HEK293 (cell line): ENCODE measurements around the gene PSMG1.

ENCODE experiments used
- CTCF ChIA-PET: fragments of 350-600 bp; formaldehyde crosslinking; extraction: SDS; loops from one replicate; lab custom pipeline; 2021; ENCODE audit warnings: antibody characterized with exemption; lab: Yijun Ruan, JAX
- POLR2A ChIA-PET: fragments of 300-600 bp; formaldehyde crosslinking; extraction: SDS; loops from one replicate; lab custom pipeline; 2020; ENCODE audit warnings: antibody characterized with exemption, inconsistent platforms; lab: Yijun Ruan, JAX
- H3K27ac ChIP-seq: fragments of 200-500 bp; sonication (Bioruptor generic); 2 replicates; pipeline ENCODE4 v1.5.1; 2014; ENCODE audit warnings: low read depth, low read length, control low read depth, inconsistent platforms; ENCODE audit errors: extremely low read depth
- H3K36me3 ChIP-seq, 2 experiments: fragments of 200-500 bp in 1 of 2; sonication (Bioruptor generic) in 1 of 2; 1 replicate in 1 of 2; 2 replicates in 1 of 2; pipeline ENCODE4 v1.5.1; 2014 to 2017; ENCODE audit warnings: inconsistent platforms in 2 of 2, low read length in 2 of 2; ENCODE audit not compliant: control insufficient read depth in 2 of 2, insufficient read depth in 1 of 2
- H3K4me1 ChIP-seq: fragments of 200-500 bp; sonication (Bioruptor generic); 2 replicates; pipeline ENCODE4 v1.5.1; 2014; ENCODE audit warnings: mild to moderate bottlenecking, low read length, inconsistent platforms; ENCODE audit not compliant: control insufficient read depth, insufficient read depth
- H3K4me3 ChIP-seq: 2 replicates; pipeline ENCODE4 v1.5.1; 2011; ENCODE audit warnings: low read depth, mild to moderate bottlenecking, control low read depth, low read length, moderate library complexity
- H3K9me3 ChIP-seq: fragments of 200-500 bp; sonication (Bioruptor generic); 2 replicates; pipeline ENCODE4 v1.5.1; 2014; ENCODE audit warnings: low read depth, low read length, inconsistent platforms; ENCODE audit not compliant: control insufficient read depth, insufficient read depth
- ATF2 ChIP-seq: fragments of 450-650 bp; formaldehyde crosslinking; IDR thresholded peaks from 2 replicates; pipeline ENCODE4 v1.5.1; 2016; ENCODE audit warnings: missing biosample characterization, missing genetic modification characterization, low read depth
- BCL6B ChIP-seq: fragments of 450-650 bp; formaldehyde crosslinking; IDR thresholded peaks from 2 replicates; pipeline ENCODE4 v1.5.1; 2017; ENCODE audit warnings: missing biosample characterization, missing genetic modification characterization
- CTCF ChIP-seq: fragments of 450-650 bp; formaldehyde crosslinking; IDR thresholded peaks from 2 replicates; pipeline ENCODE4 v1.5.1; 2016; ENCODE audit warnings: missing biosample characterization, missing genetic modification characterization
- GLIS1 ChIP-seq: fragments of 450-650 bp; formaldehyde crosslinking; IDR thresholded peaks from 2 replicates; pipeline ENCODE4 v1.5.1; 2016; ENCODE audit warnings: missing biosample characterization, missing genetic modification characterization
- GLIS2 ChIP-seq: fragments of 450-650 bp; formaldehyde crosslinking; IDR thresholded peaks from 2 replicates; pipeline ENCODE4 v1.5.1; 2016; ENCODE audit warnings: missing biosample characterization, missing genetic modification characterization
- HOXA7 ChIP-seq: sonication (generic); formaldehyde crosslinking; IDR thresholded peaks from 2 replicates; pipeline ENCODE4 v1.8.1; 2022; ENCODE audit warnings: missing genetic modification reagents, borderline replicate concordance
- IKZF3 ChIP-seq: fragments of 450-650 bp; IDR thresholded peaks from 2 replicates; pipeline ENCODE4 v1.5.0; 2018; ENCODE audit warnings: missing biosample characterization, mild to moderate bottlenecking, missing genetic modification characterization, moderate library complexity
- KLF1 ChIP-seq: fragments of 450-650 bp; formaldehyde crosslinking; IDR thresholded peaks from 2 replicates; pipeline ENCODE4 v1.5.1; 2016; ENCODE audit warnings: missing biosample characterization, missing genetic modification characterization
- KLF17 ChIP-seq: fragments of 450-650 bp; formaldehyde crosslinking; IDR thresholded peaks from 2 replicates; pipeline ENCODE4 v1.5.1; 2016; ENCODE audit warnings: missing biosample characterization, missing genetic modification characterization
- OSR2 ChIP-seq: fragments of 450-650 bp; formaldehyde crosslinking; IDR thresholded peaks from 2 replicates; pipeline ENCODE4 v1.5.1; 2016; ENCODE audit warnings: missing biosample characterization, missing genetic modification characterization
- SP7 ChIP-seq: fragments of 450-650 bp; formaldehyde crosslinking; IDR thresholded peaks from 2 replicates; pipeline ENCODE4 v1.5.1; 2016; ENCODE audit warnings: missing biosample characterization, missing genetic modification characterization
- TCF7L2 ChIP-seq: IDR thresholded peaks from 2 replicates; pipeline ENCODE4 v1.6.1; 2011; ENCODE audit warnings: low read depth, mild to moderate bottlenecking, inconsistent platforms, low read length, moderate library complexity, borderline replicate concordance
- WT1 ChIP-seq: fragments of 450-650 bp; formaldehyde crosslinking; IDR thresholded peaks from 2 replicates; pipeline ENCODE4 v1.5.1; 2016; ENCODE audit warnings: missing biosample characterization, missing genetic modification characterization
- ZBTB10 ChIP-seq: fragments of 450-650 bp; formaldehyde crosslinking; IDR thresholded peaks from 2 replicates; pipeline ENCODE4 v1.5.1; 2016; ENCODE audit warnings: missing biosample characterization, missing genetic modification characterization
- ZNF121 ChIP-seq: fragments of 450-650 bp; formaldehyde crosslinking; IDR thresholded peaks from 2 replicates; pipeline ENCODE4 v1.5.1; 2016; ENCODE audit warnings: missing biosample characterization, missing genetic modification characterization
- ZNF174 ChIP-seq: fragments of 450-650 bp; formaldehyde crosslinking; IDR thresholded peaks from 2 replicates; pipeline ENCODE4 v1.5.0; 2017; ENCODE audit warnings: missing biosample characterization, mild to moderate bottlenecking, missing genetic modification characterization
- ZNF2 ChIP-seq: fragments of 450-650 bp; formaldehyde crosslinking; IDR thresholded peaks from 2 replicates; pipeline ENCODE4 v1.5.1; 2016; ENCODE audit warnings: missing biosample characterization, missing genetic modification characterization
- ZNF324 ChIP-seq: fragments of 450-650 bp; formaldehyde crosslinking; IDR thresholded peaks from 2 replicates; pipeline ENCODE4 v1.5.1; 2016; ENCODE audit warnings: missing biosample characterization, missing genetic modification characterization
- ZNF37A ChIP-seq: fragments of 450-650 bp; IDR thresholded peaks from 2 replicates; pipeline ENCODE4 v1.5.1; 2018; ENCODE audit warnings: missing biosample characterization, missing genetic modification characterization
- ZNF473 ChIP-seq: fragments of 450-650 bp; formaldehyde crosslinking; IDR thresholded peaks from 2 replicates; pipeline ENCODE4 v1.5.1; 2017; ENCODE audit warnings: missing biosample characterization, missing genetic modification characterization
- ZNF514 ChIP-seq: fragments of 450-650 bp; formaldehyde crosslinking; IDR thresholded peaks from 2 replicates; pipeline ENCODE4 v1.5.1; 2016; ENCODE audit warnings: missing biosample characterization, missing genetic modification characterization
- ZNF544 ChIP-seq: fragments of 450-650 bp; formaldehyde crosslinking; IDR thresholded peaks from 2 replicates; pipeline ENCODE4 v1.5.0; 2017; ENCODE audit warnings: missing biosample characterization, missing genetic modification characterization
- ZNF571 ChIP-seq: fragments of 450-650 bp; formaldehyde crosslinking; IDR thresholded peaks from 2 replicates; pipeline ENCODE4 v1.5.0; 2017; ENCODE audit warnings: missing biosample characterization, missing genetic modification characterization
- ZNF600 ChIP-seq: fragments of 450-650 bp; formaldehyde crosslinking; IDR thresholded peaks from 2 replicates; pipeline ENCODE4 v1.5.1; 2016; ENCODE audit warnings: missing biosample characterization, missing genetic modification characterization
- ZNF692 ChIP-seq: fragments of 450-650 bp; formaldehyde crosslinking; IDR thresholded peaks from 2 replicates; pipeline ENCODE4 v1.5.1; 2016; ENCODE audit warnings: missing biosample characterization, missing genetic modification characterization
- ZNF768 ChIP-seq: fragments of 450-650 bp; formaldehyde crosslinking; IDR thresholded peaks from 2 replicates; pipeline ENCODE4 v1.5.1; 2018; ENCODE audit warnings: missing biosample characterization, mild to moderate bottlenecking, missing genetic modification characterization
- ZNF791 ChIP-seq: fragments of 450-650 bp; formaldehyde crosslinking; IDR thresholded peaks from 2 replicates; pipeline ENCODE4 v1.5.1; 2016; ENCODE audit warnings: missing biosample characterization, missing genetic modification characterization
- ZNF792 ChIP-seq: fragments of 450-650 bp; formaldehyde crosslinking; IDR thresholded peaks from 2 replicates; pipeline ENCODE4 v1.5.1; 2016; ENCODE audit warnings: missing biosample characterization, missing genetic modification characterization

The PSMG1 gene

GRCh38 chr21:39155578-39155977 lies 27.7 kb downstream of the PSMG1 start:
- no peaks in the 10 kb centered on the region for H3K36me3 ChIP-seq
- ChIA-PET POLR2A (no interaction called here), CTCF (interaction anchor here (0.5 kb wide), 1 partner anchor 799 kb away, joined by 3 read pairs; no protein-coding TSS in a partner anchor)
- TF ChIP-seq KLF1 (tag by site-specific recombination) (no peak), ZNF514 (tag by site-specific recombination) (no peak), OSR2 (no peak), ZNF121 (no peak), HOXA7 (no peak), ZNF2 (tag by site-specific recombination) (no peak), ZNF792 (tag by site-specific recombination) (no peak), CTCF (no peak), ZBTB10 (tag by site-specific recombination) (no peak), ZNF571 (tag by site-specific recombination) (no peak), KLF17 (tag by site-specific recombination) (no peak), ZNF324 (no peak), ZNF544 (tag by site-specific recombination) (no peak)
- TF ChIP-seq, all 188 proteins: peak for 0
- Histone ChIP-seq H3K4me1 (no peaks in the 10 kb centered on the region), H3K4me3 (no peak overlapping the region), H3K27ac (no peak overlapping the region), H3K9me3 (no peaks in the 10 kb centered on the region)

GRCh38 chr21:39153842-39154241 lies 29.4 kb downstream of the PSMG1 start:
- Histone ChIP-seq H3K4me3 (no peak overlapping the region), H3K9me3 (no peaks in the 10 kb centered on the region), H3K36me3 (no peaks in the 10 kb centered on the region), H3K4me1 (no peaks in the 10 kb centered on the region), H3K27ac (no peak overlapping the region)
- no peak for TF ChIP-seq ZNF791 (tag by site-specific recombination)
- TF ChIP-seq GLIS2 = no peak
- no peak for TF ChIP-seq ZNF174 (tag by site-specific recombination)
- TF ChIP-seq SP7 (tag by site-specific recombination) = no peak
- TF ChIP-seq ATF2 = no peak
- TF ChIP-seq ZNF37A (tag by site-specific recombination) = no peak
- no peak for TF ChIP-seq IKZF3
- no peak for TF ChIP-seq WT1 (tag by site-specific recombination)
- TF ChIP-seq ZNF692 (tag by site-specific recombination) = no peak
- no peak for TF ChIP-seq BCL6B (tag by site-specific recombination)
- TF ChIP-seq TCF7L2 = no peak
- no peak for TF ChIP-seq ZNF473 (tag by site-specific recombination)
- no peak for TF ChIP-seq GLIS1 (tag by site-specific recombination)
- no peak for TF ChIP-seq ZNF768 (tag by site-specific recombination)
- no peak for TF ChIP-seq ZNF2 (tag by site-specific recombination)
- no peak for TF ChIP-seq ZNF600 (tag by site-specific recombination)
- no peak for TF ChIP-seq ZNF514 (tag by site-specific recombination)
- ChIA-PET POLR2A (no interaction called here), CTCF (interaction anchor here (0.9 kb wide), 1 partner anchor 16 kb away, joined by 7 read pairs; no protein-coding TSS in a partner anchor)
